IMR-90 (cell line): ENCODE data around the gene SLC25A38. TPM values are rescaled to one million over a fixed set of nuclear protein-coding genes. Genes with fewer than 3 reads are reported as not detected.

ENCODE experiments used
- ATAC-seq: fragments of 200-7000 bp; cut with Tn5 transposase; 2 replicates; pipeline ENCODE4 v1.9.1; 2020; ENCODE audit warnings: low read depth, mild to moderate bottlenecking, moderate library complexity
- BruUV-seq: library from RNA; stranded (reverse); fragments of 400-500 nt; replicated peaks from 2 replicates; lab custom pipeline; 2021; lab: Mats Ljungman, UMichigan
- CTCF ChIA-PET: fragments of 300-600 bp; formaldehyde crosslinking; extraction: SDS; loops from one replicate; lab custom pipeline; 2021; ENCODE audit warnings: antibody characterized with exemption; lab: Yijun Ruan, JAX
- POLR2A ChIA-PET: fragments of 300-600 bp; sonication (Branson Sonifier 250); formaldehyde crosslinking; loops from one replicate; lab custom pipeline; 2022; ENCODE audit warnings: antibody characterized with exemption; ENCODE audit not compliant: unreplicated experiment; lab: Charles Lee
- DNase-seq: peaks from one replicate; pipeline ENCODE4 v3.0.0; 2013
- H2AFZ ChIP-seq: replicated peaks from 2 replicates; pipeline ENCODE3; 2013; ENCODE audit warnings: low read length, mild to moderate bottlenecking; ENCODE audit not compliant: poor library complexity
- H2AK5ac ChIP-seq: 2 replicates; pipeline ENCODE4 v1.6.1; 2013; ENCODE audit warnings: low read depth, low read length, inconsistent platforms
- H2AK9ac ChIP-seq: replicated peaks from 2 replicates; pipeline ENCODE3; 2013; ENCODE audit warnings: mild to moderate bottlenecking, low read depth, low read length, moderate library complexity; ENCODE audit not compliant: poor library complexity
- H2BK120ac ChIP-seq: 2 replicates; pipeline ENCODE4 v1.6.1; 2013; ENCODE audit warnings: low read depth, low read length, inconsistent platforms
- H2BK15ac ChIP-seq: 3 replicates; pipeline ENCODE4 v1.6.1; 2013; ENCODE audit warnings: low read depth, low read length, inconsistent platforms
- H2BK20ac ChIP-seq: 2 replicates; pipeline ENCODE4 v1.6.1; 2013; ENCODE audit warnings: low read depth, mild to moderate bottlenecking, inconsistent platforms, low read length, moderate library complexity
- H2BK5ac ChIP-seq: 2 replicates; pipeline ENCODE4 v1.6.1; 2013; ENCODE audit warnings: mild to moderate bottlenecking, low read depth, low read length, inconsistent platforms; ENCODE audit not compliant: poor library complexity, severe bottlenecking
- H3K14ac ChIP-seq: replicated peaks from 2 replicates; pipeline ENCODE4 v1.6.1; 2013; ENCODE audit warnings: low read depth, low read length, inconsistent platforms
- H3K18ac ChIP-seq: 2 replicates; pipeline ENCODE4 v1.6.1; 2013; ENCODE audit warnings: low read depth, low read length, control low read depth
- H3K23ac ChIP-seq: 2 replicates; pipeline ENCODE4 v1.6.1; 2013; ENCODE audit warnings: low read depth, low read length, inconsistent platforms
- H3K27ac ChIP-seq: 2 replicates; pipeline ENCODE4 v1.5.1; 2013; ENCODE audit warnings: mild to moderate bottlenecking, control low read depth, low read length; ENCODE audit not compliant: insufficient read depth
- H3K27me3 ChIP-seq: 2 replicates; pipeline ENCODE4 v1.6.1; 2013; ENCODE audit warnings: low read length; ENCODE audit not compliant: control insufficient read depth, insufficient read depth
- H3K36me3 ChIP-seq: 2 replicates; pipeline ENCODE4 v1.6.1; 2013; ENCODE audit warnings: low read length, mixed read lengths; ENCODE audit not compliant: control insufficient read depth, insufficient read depth
- H3K4ac ChIP-seq: 2 replicates; pipeline ENCODE4 v1.6.1; 2013; ENCODE audit warnings: low read depth, low read length, inconsistent platforms
- H3K4me1 ChIP-seq: 2 replicates; pipeline ENCODE4 v1.6.1; 2013; ENCODE audit warnings: low read length, mixed read lengths; ENCODE audit not compliant: control insufficient read depth, insufficient read depth
- H3K4me2 ChIP-seq: 2 replicates; pipeline ENCODE4 v1.6.1; 2013; ENCODE audit warnings: low read depth, mild to moderate bottlenecking, control low read depth, low read length, moderate library complexity
- H3K4me3 ChIP-seq: 2 replicates; pipeline ENCODE4 v1.5.1; 2013; ENCODE audit warnings: low read depth, mild to moderate bottlenecking, control low read depth, low read length, moderate library complexity; ENCODE audit not compliant: insufficient read depth
- H3K56ac ChIP-seq: 2 replicates; pipeline ENCODE4 v1.6.1; 2013; ENCODE audit warnings: low read length, inconsistent platforms; ENCODE audit not compliant: insufficient read depth; ENCODE audit errors: extremely low read depth
- H3K79me1 ChIP-seq, 2 experiments: 2 replicates each; pipeline ENCODE4 v1.6.1; 2013; ENCODE audit warnings: low read length in 2 of 2, inconsistent platforms in 1 of 2, low read depth in 1 of 2
- H3K9ac ChIP-seq: 2 replicates; pipeline ENCODE4 v1.6.1; 2013; ENCODE audit warnings: low read depth, low read length, control low read depth
- H3K9me1 ChIP-seq: 2 replicates; pipeline ENCODE4 v1.6.1; 2013; ENCODE audit warnings: low read length, inconsistent platforms; ENCODE audit not compliant: insufficient read depth
- H3K9me3 ChIP-seq: 2 replicates; pipeline ENCODE4 v1.6.1; 2013; ENCODE audit warnings: low read length; ENCODE audit not compliant: control insufficient read depth, insufficient read depth
- H4K20me1 ChIP-seq: 2 replicates; pipeline ENCODE4 v1.6.1; 2013; ENCODE audit warnings: low read length, inconsistent platforms; ENCODE audit not compliant: insufficient read depth
- H4K5ac ChIP-seq: 2 replicates; pipeline ENCODE4 v1.6.1; 2013; ENCODE audit warnings: mild to moderate bottlenecking, low read depth, low read length, control low read depth
- H4K8ac ChIP-seq, 2 experiments: 2 replicates each; pipeline ENCODE4 v1.6.1; 2013; ENCODE audit warnings: low read depth in 2 of 2, low read length in 2 of 2, control low read depth in 1 of 2, inconsistent platforms in 1 of 2
- H4K91ac ChIP-seq: 2 replicates; pipeline ENCODE4 v1.6.1; 2013; ENCODE audit warnings: low read depth, low read length, inconsistent platforms; ENCODE audit not compliant: insufficient read depth
- ELK1 ChIP-seq: fragments of 150-350 bp; IDR thresholded peaks from 2 replicates; pipeline ENCODE4 v1.6.1; 2016; ENCODE audit warnings: low read depth, mild to moderate bottlenecking, low read length, moderate library complexity, borderline replicate concordance
- RFX5 ChIP-seq: IDR thresholded peaks from 2 replicates; pipeline ENCODE4 v1.8.0; 2012; ENCODE audit warnings: low read depth, mild to moderate bottlenecking, low read length, moderate library complexity
- SMC3 ChIP-seq: fragments of 150-350 bp; IDR thresholded peaks from 2 replicates; pipeline ENCODE4 v1.6.1; 2016; ENCODE audit warnings: low read depth, mild to moderate bottlenecking, antibody characterized with exemption, low read length, moderate library complexity
- WGBS, 2 experiments: methylation state at CpG; one replicate each; pipeline versions ENCODE4 v1.1.5 to v1.1.7; 2013; ENCODE audit warnings: missing lambda C conversion rate in 2 of 2; ENCODE audit not compliant: insufficient read length in 1 of 2; ENCODE audit errors: extremely low coverage in 2 of 2; 5-methylcytosine and 5-hydroxymethylcytosine counted together
- dilution Hi-C: fragments of 300-500 bp; cut with HindIII; formaldehyde crosslinking; loops from one replicate; pipeline ENCODE4 v1.14.3; 2018; ENCODE audit warnings: low sequenced_read_pairs; ENCODE audit not compliant: unreplicated experiment
- in situ Hi-C: fragments of 300-500 bp; cut with MboI; formaldehyde crosslinking; loops from 3 replicates; pipeline ENCODE4 v1.14.3; 2019; ENCODE audit warnings: low sequenced_read_pairs, inconsistent platforms, mixed read lengths
- intact Hi-C: fragments of 100-400 bp; cut with micrococcal nuclease; formaldehyde crosslinking; loops from 2 replicates; pipeline ENCODE4 v1.10.0; 2022
- polyA plus RNA-seq, 3 experiments: library from polyadenylated mRNA; depleted of rRNA; stranded (reverse); fragments of >200 nt; gene quantifications; 2 replicates each; pipeline ENCODE4 v1.2.3, GENCODE V29; 2012; ENCODE audit warnings: low replicate concordance in 1 of 3
- total RNA-seq: library from RNA; depleted of rRNA; stranded (reverse); fragments of >200 nt; gene quantifications from 2 replicates; pipeline ENCODE4 v1.2.3, GENCODE V29; 2012

The SLC25A38 gene
- total and polyA plus RNA-seq, 2 of the 4 experiments (the other 2 are of a cell fraction) = 17.4 to 22.6 TPM

GRCh38 chr3:39419742-39420315 is 36.7 kb downstream of the SLC25A38 start:
- no peak overlapping the region for H2BK20ac ChIP-seq
- CTCF ChIA-PET = no interaction called here
- no peaks in the 10 kb centered on the region for H3K9me3 ChIP-seq
- WGBS, 2 experiments = no CpG with 5 or more reads among the region's 2 CpGs
- no peak overlapping the region for H2AFZ ChIP-seq
- H3K56ac ChIP-seq = no peak overlapping the region
- no peak overlapping the region for H3K4me2 ChIP-seq
- POLR2A ChIA-PET = no interaction called here
- no peak overlapping the region for H3K18ac ChIP-seq
- H4K91ac ChIP-seq = no peak overlapping the region
- intact Hi-C loops (no loop called here), dilution Hi-C loops (no loop called here), in situ Hi-C loops (no loop called here)
- H4K5ac ChIP-seq = no peak overlapping the region
- BruUV-seq = no TSS peak
- no peak overlapping the region for H4K8ac ChIP-seq
- TF ChIP-seq SMC3 (no peak), ELK1 (no peak), RFX5 (no peak)
- no peaks in the 10 kb centered on the region for H3K4me1 ChIP-seq
- no peaks in the 10 kb centered on the region for H3K79me1 ChIP-seq
- H3K36me3 ChIP-seq = no peaks in the 10 kb centered on the region
- ATAC-seq = no peak
- DNase-seq = no peak
- no peak overlapping the region for H2AK5ac ChIP-seq
- H2BK15ac ChIP-seq = no peak overlapping the region
- no peak overlapping the region for H2AK9ac ChIP-seq
- H3K9me1 ChIP-seq = no peaks in the 10 kb centered on the region; the same call in 1 of the 2 replicates
- H3K14ac ChIP-seq = no peak overlapping the region
- no peak overlapping the region for H2BK120ac ChIP-seq
- H3K23ac ChIP-seq = no peak overlapping the region
- H3K9ac ChIP-seq = no peak overlapping the region
- H4K20me1 ChIP-seq = no peaks in the 10 kb centered on the region; the same call in 1 of the 2 replicates
- H3K27me3 ChIP-seq = no peaks in the 10 kb centered on the region
- no peak overlapping the region for H3K4me3 ChIP-seq
- H2BK5ac ChIP-seq = no peak overlapping the region
- no peak overlapping the region for H3K4ac ChIP-seq
- H3K27ac ChIP-seq = no peak overlapping the region
